Measurements from ENCODE around the gene JMJD1C.

GRCh38 chr10:63150745-63151144, 315.0 kb downstream of the JMJD1C start:
- TF ChIP-seq, protein P1, sequence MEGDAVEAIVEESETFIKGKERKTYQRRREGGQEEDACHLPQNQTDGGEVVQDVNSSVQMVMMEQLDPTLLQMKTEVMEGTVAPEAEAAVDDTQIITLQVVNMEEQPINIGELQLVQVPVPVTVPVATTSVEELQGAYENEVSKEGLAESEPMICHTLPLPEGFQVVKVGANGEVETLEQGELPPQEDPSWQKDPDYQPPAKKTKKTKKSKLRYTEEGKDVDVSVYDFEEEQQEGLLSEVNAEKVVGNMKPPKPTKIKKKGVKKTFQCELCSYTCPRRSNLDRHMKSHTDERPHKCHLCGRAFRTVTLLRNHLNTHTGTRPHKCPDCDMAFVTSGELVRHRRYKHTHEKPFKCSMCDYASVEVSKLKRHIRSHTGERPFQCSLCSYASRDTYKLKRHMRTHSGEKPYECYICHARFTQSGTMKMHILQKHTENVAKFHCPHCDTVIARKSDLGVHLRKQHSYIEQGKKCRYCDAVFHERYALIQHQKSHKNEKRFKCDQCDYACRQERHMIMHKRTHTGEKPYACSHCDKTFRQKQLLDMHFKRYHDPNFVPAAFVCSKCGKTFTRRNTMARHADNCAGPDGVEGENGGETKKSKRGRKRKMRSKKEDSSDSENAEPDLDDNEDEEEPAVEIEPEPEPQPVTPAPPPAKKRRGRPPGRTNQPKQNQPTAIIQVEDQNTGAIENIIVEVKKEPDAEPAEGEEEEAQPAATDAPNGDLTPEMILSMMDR (IDR thresholded peaks at IDR 0.05): no peak
- TF ChIP-seq POLR2A (IDR thresholded peaks at IDR 0.05): no peak
- no peak for TF ChIP-seq EP300 (IDR thresholded peaks at IDR 0.05)
- TF ChIP-seq POLR2AphosphoS5 (IDR thresholded peaks at IDR 0.05): no peak
